Prostate gland (tissue), 2 donors: Measurements from ENCODE around the gene MIP. TPM values are rescaled to one million over a fixed set of nuclear protein-coding genes. Genes with fewer than 3 reads are reported as not detected.
"Not testable (repeated sequence)": the region's sequence is repeated elsewhere in the genome, so short reads cannot be mapped to it uniquely, and the experiment has no call there.

ENCODE experiments used
- DNase-seq: peaks from one replicate; pipeline ENCODE4 v3.0.0-alpha.2; 2019; ENCODE audit warnings: low spot score
- H3K27ac ChIP-seq, 2 donors: fragments of 200-600 bp; sonication (generic); 2 replicates each; pipeline ENCODE4 v1.5.1; 2017 to 2019
- H3K27me3 ChIP-seq: fragments of 200-600 bp; sonication (generic); replicated peaks from 2 replicates; pipeline ENCODE4 v1.5.1; 2019; ENCODE audit not compliant: insufficient read depth
- H3K36me3 ChIP-seq, 2 donors: fragments of 200-600 bp; sonication (generic); 1 replicate in 1 of 2; 2 replicates in 1 of 2; pipeline versions ENCODE4 v1.5.1 to v1.8.1; 2017 to 2019
- H3K4me1 ChIP-seq: fragments of 200-600 bp; sonication (generic); replicated peaks from 2 replicates; pipeline ENCODE4 v1.5.1; 2019
- H3K4me3 ChIP-seq, 2 donors: fragments of 200-600 bp; sonication (generic); 2 replicates each; pipeline ENCODE4 v1.5.1; 2017 to 2019
- H3K9me3 ChIP-seq: fragments of 200-600 bp; sonication (generic); 2 replicates; pipeline ENCODE4 v1.5.1; 2017
- POLR2A ChIP-seq: fragments of 450-650 bp; IDR thresholded peaks from one replicate; pipeline ENCODE4 v1.6.1; 2016; ENCODE audit warnings: antibody characterized with exemption, mild to moderate bottlenecking
- POLR2AphosphoS5 ChIP-seq: sonication (generic); formaldehyde crosslinking; IDR thresholded peaks from one replicate; pipeline ENCODE4 v1.6.1; 2017; ENCODE audit warnings: antibody characterized with exemption
- WGBS: methylation state at CpG from one replicate; pipeline ENCODE4 v1.1.5; 2018; 5-methylcytosine and 5-hydroxymethylcytosine counted together
- intact Hi-C: fragments of 100-400 bp; cut with DNase I; formaldehyde crosslinking; loops from one replicate; pipeline ENCODE4 v1.14.2; 2022
- total RNA-seq, 2 donors: library from RNA; depleted of rRNA; stranded (reverse); fragments of >200 nt; gene quantifications; one replicate each; pipeline ENCODE4 v1.1.0, GENCODE V29; 2016
- TF ChIP-seq, protein P1 (sequence below), 4 experiments: fragments of 200-600 bp in 2 of 4; fragments of 450-650 bp in 2 of 4; sonication (generic) in 2 of 4; IDR thresholded peaks; 1 replicate in 3 of 4; 2 replicates in 1 of 4; pipeline ENCODE4 v1.5.1; 2016 to 2019; ENCODE audit warnings: antibody characterized with exemption in 4 of 4, mild to moderate bottlenecking in 2 of 4, moderate library complexity in 2 of 4

MIP gene
- total RNA-seq, 2 donors from 2014 or later: not detected

DNA sequence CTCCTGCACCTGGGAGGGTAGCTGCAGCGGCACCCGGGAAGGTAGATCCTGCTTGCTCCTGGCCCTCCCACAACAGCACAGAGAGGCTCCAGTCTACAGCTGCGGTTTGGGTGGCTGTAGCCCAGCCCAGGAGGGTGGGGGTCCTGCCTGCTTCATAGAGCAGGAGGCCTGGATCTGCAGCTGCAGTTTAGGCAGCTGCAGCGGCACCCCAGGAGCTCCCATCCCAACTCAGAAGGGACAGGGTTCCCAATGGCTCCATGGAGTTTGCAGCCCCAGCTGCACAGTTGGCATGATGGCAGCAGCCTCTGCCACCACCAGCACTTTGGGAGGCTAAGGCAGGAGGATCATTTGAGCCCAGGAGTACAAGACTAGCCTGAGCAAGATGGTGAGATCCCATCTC, 43.7 kb downstream of the MIP start:
- WGBS: 82% methylated on average over 4 of the region's 4 CpGs
- Histone ChIP-seq H3K27me3 (no peaks in the 10 kb centered on the region), H3K36me3 (no peaks in the 10 kb centered on the region), H3K4me1 (no peaks in the 10 kb centered on the region), H3K4me3 (no peak overlapping the region), H3K27ac (no peak overlapping the region), H3K9me3 (no peaks in the 10 kb centered on the region)
- TF ChIP-seq POLR2A (no peak), POLR2AphosphoS5 (no peak)
- TF ChIP-seq, protein P1, sequence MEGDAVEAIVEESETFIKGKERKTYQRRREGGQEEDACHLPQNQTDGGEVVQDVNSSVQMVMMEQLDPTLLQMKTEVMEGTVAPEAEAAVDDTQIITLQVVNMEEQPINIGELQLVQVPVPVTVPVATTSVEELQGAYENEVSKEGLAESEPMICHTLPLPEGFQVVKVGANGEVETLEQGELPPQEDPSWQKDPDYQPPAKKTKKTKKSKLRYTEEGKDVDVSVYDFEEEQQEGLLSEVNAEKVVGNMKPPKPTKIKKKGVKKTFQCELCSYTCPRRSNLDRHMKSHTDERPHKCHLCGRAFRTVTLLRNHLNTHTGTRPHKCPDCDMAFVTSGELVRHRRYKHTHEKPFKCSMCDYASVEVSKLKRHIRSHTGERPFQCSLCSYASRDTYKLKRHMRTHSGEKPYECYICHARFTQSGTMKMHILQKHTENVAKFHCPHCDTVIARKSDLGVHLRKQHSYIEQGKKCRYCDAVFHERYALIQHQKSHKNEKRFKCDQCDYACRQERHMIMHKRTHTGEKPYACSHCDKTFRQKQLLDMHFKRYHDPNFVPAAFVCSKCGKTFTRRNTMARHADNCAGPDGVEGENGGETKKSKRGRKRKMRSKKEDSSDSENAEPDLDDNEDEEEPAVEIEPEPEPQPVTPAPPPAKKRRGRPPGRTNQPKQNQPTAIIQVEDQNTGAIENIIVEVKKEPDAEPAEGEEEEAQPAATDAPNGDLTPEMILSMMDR (IDR thresholded peaks at IDR 0.05): no peak
- intact Hi-C loops: no loop called here
- no peak for DNase-seq

DNA sequence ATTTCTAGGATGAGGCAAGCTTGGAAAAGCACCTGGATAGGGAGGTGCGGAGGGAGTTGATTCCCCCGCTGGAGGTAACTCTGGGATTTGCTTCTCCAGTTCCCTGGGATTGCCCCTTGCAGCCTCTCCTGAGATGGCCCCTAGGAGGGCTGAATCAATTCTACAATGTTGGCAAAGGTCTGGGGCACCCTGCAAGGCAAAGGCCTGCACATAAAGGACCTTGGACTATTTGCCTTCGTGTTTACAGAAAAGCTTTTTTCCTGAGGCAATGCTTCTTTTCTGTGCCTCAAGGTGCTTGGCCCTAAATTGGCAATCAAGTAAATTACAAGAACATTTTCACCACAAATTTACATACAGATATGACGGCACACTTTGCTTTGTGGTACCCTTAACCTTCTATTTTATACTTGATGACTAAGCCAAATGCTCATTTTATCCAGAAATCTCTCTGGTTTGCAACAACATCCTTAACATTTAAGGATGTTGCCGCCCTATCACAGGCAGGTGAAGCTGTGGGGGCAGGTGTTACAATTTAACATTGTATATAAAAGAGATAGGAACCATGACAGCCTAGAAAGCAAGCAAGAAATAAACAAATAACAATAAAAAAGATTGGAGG, 45.5 kb downstream of the MIP start:
- H3K27me3 ChIP-seq: no peaks in the 10 kb centered on the region
- no peak overlapping the region for H3K27ac ChIP-seq
- DNase-seq: no peak
- H3K9me3 ChIP-seq: no peaks in the 10 kb centered on the region
- 94% methylated on average over 5 of the region's 5 CpGs for WGBS
- intact Hi-C loops: no loop called here
- H3K4me3 ChIP-seq: no peak overlapping the region
- no peaks in the 10 kb centered on the region for H3K4me1 ChIP-seq
- TF ChIP-seq, protein P1 (IDR thresholded peaks at IDR 0.05): no peak
- TF ChIP-seq POLR2AphosphoS5: no peak
- no peak for TF ChIP-seq POLR2A
- no peaks in the 10 kb centered on the region for H3K36me3 ChIP-seq

DNA sequence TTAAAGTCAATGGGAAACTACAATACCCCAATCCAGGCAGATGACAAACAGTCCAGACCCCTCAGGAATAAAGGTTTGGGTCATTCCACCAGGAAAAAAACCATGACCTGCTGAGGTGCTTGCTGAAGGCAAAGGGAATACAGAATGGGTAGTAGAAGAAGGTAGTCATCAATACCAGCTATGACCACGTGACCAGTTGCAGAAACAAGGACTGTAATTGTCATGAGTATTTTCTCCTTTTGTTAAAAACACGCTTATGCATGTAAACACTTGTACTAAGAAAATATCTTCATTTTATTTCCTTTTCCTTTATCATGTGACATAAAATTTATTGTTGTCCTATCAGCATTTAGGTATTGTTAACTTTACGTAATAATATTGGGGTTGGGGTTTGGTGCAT, 50.2 kb downstream of the MIP start:
- H3K4me3 ChIP-seq, DNase-seq, H3K4me1 ChIP-seq, H3K27me3 ChIP-seq, H3K9me3 ChIP-seq, H3K36me3 ChIP-seq, intact Hi-C loops, H3K27ac ChIP-seq: not testable (repeated sequence)
- 88% methylated on average over 3 of the region's 3 CpGs for WGBS

DNA sequence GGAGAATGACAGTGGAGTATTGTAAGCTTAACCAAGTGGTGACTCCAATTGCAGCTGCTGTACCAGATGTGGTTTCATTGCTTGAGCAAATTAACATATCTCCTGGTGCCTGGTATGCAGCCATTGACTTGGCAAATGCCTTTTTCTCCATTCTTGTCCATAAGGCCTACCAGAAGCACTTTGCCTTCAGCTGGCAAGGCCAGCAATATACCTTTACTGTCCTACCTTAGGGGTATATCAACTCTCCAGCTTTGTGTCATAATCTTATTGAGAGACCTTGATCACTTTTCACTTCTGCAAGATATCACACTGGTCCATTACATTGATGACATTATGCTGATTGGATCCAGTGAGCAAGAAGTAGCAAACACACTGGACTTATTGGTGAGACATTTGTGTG, 52.8 kb downstream of the MIP start:
- H3K36me3 ChIP-seq, H3K4me3 ChIP-seq, H3K9me3 ChIP-seq, H3K4me1 ChIP-seq, intact Hi-C loops, H3K27ac ChIP-seq, H3K27me3 ChIP-seq, DNase-seq: not testable (repeated sequence)

DNA sequence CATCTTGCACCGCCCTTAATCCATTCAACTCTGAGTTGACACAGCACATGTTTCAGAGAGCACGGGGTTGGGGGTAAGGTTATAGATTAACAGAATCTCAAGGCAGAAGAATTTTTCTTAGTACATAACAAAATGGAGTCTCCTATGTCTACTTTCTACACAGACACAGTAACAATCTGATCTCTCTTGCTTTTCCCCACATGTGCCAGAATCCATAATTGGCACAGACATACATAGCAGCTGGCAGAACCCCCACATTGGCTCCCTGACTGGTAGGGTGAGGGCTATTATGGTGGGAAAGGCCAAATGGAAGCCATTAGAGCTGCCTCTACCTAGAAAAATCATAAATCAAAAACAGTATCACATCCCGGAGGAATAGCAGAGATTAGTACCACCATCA, 53.3 kb downstream of the MIP start:
- H3K4me1 ChIP-seq, H3K27ac ChIP-seq, H3K9me3 ChIP-seq, H3K36me3 ChIP-seq, H3K27me3 ChIP-seq, DNase-seq, H3K4me3 ChIP-seq, intact Hi-C loops: not testable (repeated sequence)
- 76% methylated on average over 2 of the region's 3 CpGs for WGBS

Other genes with a start within 250 kb of the MIP start
- 10 to 100 TPM; 74.4 to 90.4 TPM for gene RNF41, start 232.7 kb downstream of the MIP start, total RNA-seq
- 10 to 100 TPM; 21.4 to 33.2 TPM for gene NABP2, start 230.3 kb downstream of the MIP start, total RNA-seq
- not detected for gene SLC39A5, start 224.6 kb downstream of the MIP start, total RNA-seq
- 10 to 100 TPM; 18.5 to 29.0 TPM for gene ANKRD52, start 196.3 kb downstream of the MIP start, total RNA-seq
- 10 to 100 TPM; 15.9 to 17.6 TPM for gene COQ10A, start 187.7 kb downstream of the MIP start, total RNA-seq
- gene CS, start 154.3 kb downstream of the MIP start, total RNA-seq: 100 to 1,000 TPM; 106 to 110 TPM
- gene CNPY2, start 138.7 kb downstream of the MIP start, total RNA-seq: 100 to 1,000 TPM in 1 of 2 donors, 10 to 100 TPM in 1; 97.7 to 101 TPM
- gene PAN2, start 120.7 kb downstream of the MIP start, total RNA-seq: 10 to 100 TPM; 31.8 to 60.8 TPM
- gene IL23A, start 115.8 kb downstream of the MIP start, total RNA-seq: not detected
- gene STAT2, start 94.5 kb downstream of the MIP start, total RNA-seq: 100 to 1,000 TPM in 1 of 2 donors, 10 to 100 TPM in 1; 99.8 to 128 TPM
- gene APOF, start 91.8 kb downstream of the MIP start, total RNA-seq: 1 to 10 TPM in 1 of 2 donors, under 1 TPM in 1; 0.62 to 1.1 TPM
- 10 to 100 TPM in 1 of 2 donors, 1 to 10 TPM in 1; 8.0 to 12.3 TPM for gene TIMELESS, start 5.2 kb downstream of the MIP start, total RNA-seq
- 1 to 10 TPM; 2.6 to 5.1 TPM for gene SPRYD4, start 13.9 kb upstream of the MIP start, total RNA-seq
- gene GLS2, start 33.5 kb upstream of the MIP start, total RNA-seq: 1 to 10 TPM; 4.1 to 6.6 TPM
- gene RBMS2, start 67.2 kb upstream of the MIP start, total RNA-seq: 100 to 1,000 TPM in 1 of 2 donors, 10 to 100 TPM in 1; 21.1 to 259 TPM
- gene BAZ2A, start 175.7 kb upstream of the MIP start, total RNA-seq: 100 to 1,000 TPM in 1 of 2 donors, 10 to 100 TPM in 1; 48.7 to 143 TPM
- 100 to 1,000 TPM; 372 to 401 TPM for gene ATP5F1B, start 191.3 kb upstream of the MIP start, total RNA-seq
- gene PTGES3, start 233.6 kb upstream of the MIP start, total RNA-seq: 100 to 1,000 TPM in 1 of 2 donors, 10 to 100 TPM in 1; 94.6 to 125 TPM